K562 (cell line): ENCODE measurements around the gene APLP1. TPM values are rescaled to one million over a fixed set of nuclear protein-coding genes. Genes with fewer than 3 reads are reported as not detected.

ENCODE experiments used
- CLOCK ChIP-seq: fragments of 250-450 bp; sonication (Bioruptor Pico); IDR thresholded peaks from 2 replicates; pipeline ENCODE4 v1.4.0; 2020; ENCODE audit warnings: mild to moderate bottlenecking, moderate library complexity, borderline replicate concordance
- DIDO1 ChIP-seq: fragments of 450-650 bp; IDR thresholded peaks from 2 replicates; pipeline ENCODE4 v1.6.1; 2016; ENCODE audit warnings: low read depth, missing biosample characterization, missing genetic modification characterization
- E2F1 ChIP-seq: sonication (generic); formaldehyde crosslinking; IDR thresholded peaks from 2 replicates; pipeline ENCODE4 v1.8.1; 2023; ENCODE audit warnings: mild to moderate bottlenecking, missing genetic modification reagents, moderate library complexity
- FOSL1 ChIP-seq: fragments of 200-800 bp; sonication (Bioruptor generic); conservative IDR thresholded peaks from 2 replicates; pipeline ENCODE4 v1.6.1; 2016; ENCODE audit warnings: missing genetic modification characterization, missing compliant biosample characterization
- JUND ChIP-seq, 2 experiments: IDR thresholded peaks; 2 replicates in 1 of 2; 3 replicates in 1 of 2; pipeline ENCODE4 v1.6.1; 2011; ENCODE audit warnings: borderline replicate concordance in 2 of 2, low read depth in 2 of 2, low read length in 2 of 2, improper control_type of control experiment in 1 of 2, missing biosample characterization in 1 of 2, missing genetic modification characterization in 1 of 2, missing genetic modification reagents in 1 of 2
- L3MBTL2 ChIP-seq: fragments of 450-650 bp; IDR thresholded peaks from 2 replicates; pipeline ENCODE4 v1.6.1; 2016; ENCODE audit warnings: mild to moderate bottlenecking, moderate library complexity
- MLLT1 ChIP-seq, 2 experiments: fragments of 450-650 bp; IDR thresholded peaks; 2 replicates each; pipeline ENCODE4 v1.6.1; 2016
- PHF21A ChIP-seq: fragments of 450-650 bp; IDR thresholded peaks from 2 replicates; pipeline ENCODE4 v1.6.1; 2017; ENCODE audit warnings: low read depth, borderline replicate concordance
- REST ChIP-seq, 2 experiments: fragments of 450-650 bp; formaldehyde crosslinking in 1 of 2; IDR thresholded peaks; 2 replicates each; pipeline versions ENCODE4 v1.4.0 to v1.6.1; 2014 to 2020; ENCODE audit warnings: mild to moderate bottlenecking in 2 of 2, borderline replicate concordance in 1 of 2, low read depth in 1 of 2
- SPI1 ChIP-seq: IDR thresholded peaks from 2 replicates; pipeline ENCODE4 v1.6.1; 2011; ENCODE audit warnings: low read depth, low read length, control low read depth, borderline replicate concordance
- ZBTB17 ChIP-seq: fragments of 450-650 bp; formaldehyde crosslinking; IDR thresholded peaks from 2 replicates; pipeline ENCODE4 v1.4.0; 2020; ENCODE audit warnings: mild to moderate bottlenecking
- polyA plus RNA-seq, 8 experiments: library from polyadenylated mRNA; depleted of rRNA in 4 of 8; stranded (reverse) in 5 of 8; unstranded in 3 of 8; fragments of >200 nt; fragmentation: Nextera tagmentation in 2 of 8; fragmentation: Illumina TruSeq in 1 of 8; extraction: Ambion mirVana in 2 of 8; extraction: Trizol in 1 of 8; gene quantifications; 2 replicates each; pipeline versions ENCODE4 v1.2.1 to v1.2.3, GENCODE V29; 2011 to 2014; ENCODE audit warnings: inconsistent platforms in 1 of 8, missing spikeins in 1 of 8
- total RNA-seq, 7 experiments: library from RNA; depleted of rRNA in 6 of 7; stranded (reverse); fragments of >200 nt in 6 of 7; fragmentation: Illumina TruSeq in 2 of 7; extraction: Trizol in 2 of 7; gene quantifications; 2 replicates each; pipeline versions ENCODE4 v1.2.1 to v1.2.3, GENCODE V29; 2011 to 2021; ENCODE audit warnings: low replicate concordance in 1 of 7

The APLP1 gene
- total and polyA plus RNA-seq, 9 of the 15 experiments (the other 6 are each of a cell fraction or from before 2014, with no cell fraction given), result 0.69 to 9.9 (median 4.7) TPM

GRCh38 chr19:35822579-35822978, 45.8 kb upstream of the APLP1 start (continued):
- TF ChIP-seq CLOCK (CRISPR knock-in tag) (no peak), ZBTB17 (peak; percentile 98), SPI1 (peak; percentile 65; the same call in 1 of the 2 replicates), REST (IDR thresholded peaks at IDR 0.05; ENCODE audit: borderline replicate concordance) (peak; percentile 87), REST (CRISPR knock-in tag; IDR thresholded peaks at IDR 0.05; ENCODE audit: low read depth) (no peak), DIDO1 (peak; percentile 62; the same call in 1 of the 2 replicates), MLLT1 (IDR thresholded peaks at IDR 0.05) (peak in 1 of 2 experiments; percentile 99; a peak in 2 of 4 replicates), E2F1 (no peak), PHF21A (no peak), JUND (IDR thresholded peaks at IDR 0.05; ENCODE audit: borderline replicate concordance, low read depth, low read length) (no peak), JUND (tag; IDR thresholded peaks at IDR 0.05; ENCODE audit: borderline replicate concordance, low read depth, low read length) (peak; percentile 36; the same call in 1 of the 3 replicates), FOSL1 (0 out of 2 replicates have a peak, but pooled peaks have one; percentile 17), L3MBTL2 (peak; percentile 53)
